Hepatocyte (in vitro differentiated cells): Measurements from ENCODE around the gene SDK1. TPM values are rescaled to one million over a fixed set of nuclear protein-coding genes. Genes with fewer than 3 reads are reported as not detected.

Source experiments
- DNase-seq: peaks from one replicate; pipeline ENCODE4 v3.0.0-alpha.2; 2016; ENCODE audit warnings: low spot score
- H2AFZ ChIP-seq: fragments of 200-600 bp; sonication (generic); 2 replicates; pipeline ENCODE4 v1.6.0; 2016; ENCODE audit warnings: antibody characterized with exemption, mild to moderate bottlenecking
- H3K27ac ChIP-seq: fragments of 200-600 bp; sonication (generic); 2 replicates; pipeline ENCODE4 v1.5.1; 2016; ENCODE audit warnings: mild to moderate bottlenecking
- H3K27me3 ChIP-seq: fragments of 200-600 bp; sonication (generic); 2 replicates; pipeline ENCODE4 v1.6.1; 2016
- H3K36me3 ChIP-seq: fragments of 200-600 bp; sonication (generic); replicated peaks from 2 replicates; pipeline ENCODE4 v1.5.1; 2016; ENCODE audit warnings: low read depth; ENCODE audit not compliant: insufficient read depth
- H3K4me1 ChIP-seq: fragments of 200-600 bp; sonication (generic); 2 replicates; pipeline ENCODE4 v1.5.1; 2016; ENCODE audit warnings: mild to moderate bottlenecking, moderate library complexity; ENCODE audit not compliant: insufficient read depth
- H3K4me2 ChIP-seq: fragments of 200-600 bp; sonication (generic); 2 replicates; pipeline ENCODE4 v1.6.0; 2016
- H3K4me3 ChIP-seq: fragments of 200-600 bp; sonication (generic); 2 replicates; pipeline ENCODE4 v1.5.1; 2016; ENCODE audit warnings: mild to moderate bottlenecking
- H3K79me2 ChIP-seq: fragments of 200-600 bp; sonication (generic); 2 replicates; pipeline ENCODE4 v1.6.0; 2017; ENCODE audit warnings: mild to moderate bottlenecking
- H3K9me2 ChIP-seq: fragments of 200-600 bp; sonication (generic); replicated peaks from 2 replicates; pipeline ENCODE4 v1.6.0; 2017; ENCODE audit warnings: mild to moderate bottlenecking; ENCODE audit not compliant: insufficient read depth
- H3K9me3 ChIP-seq: fragments of 200-600 bp; sonication (generic); 2 replicates; pipeline ENCODE4 v1.5.1; 2016; ENCODE audit warnings: low read depth, mild to moderate bottlenecking
- H4K20me1 ChIP-seq: fragments of 200-600 bp; sonication (generic); 2 replicates; pipeline ENCODE4 v1.6.0; 2016; ENCODE audit warnings: mild to moderate bottlenecking; ENCODE audit not compliant: insufficient read depth, poor library complexity, severe bottlenecking
- EZH2 ChIP-seq: fragments of 200-600 bp; sonication (generic); IDR thresholded peaks from 2 replicates; pipeline ENCODE4 v1.6.1; 2016; ENCODE audit warnings: antibody characterized with exemption, mild to moderate bottlenecking, borderline replicate concordance
- EZH2phosphoT487 ChIP-seq: fragments of 200-600 bp; sonication (generic); IDR thresholded peaks from one replicate; pipeline ENCODE4 v1.6.1; 2018; ENCODE audit warnings: antibody characterized with exemption, mild to moderate bottlenecking, low read depth, moderate library complexity; ENCODE audit not compliant: unreplicated experiment, severe bottlenecking
- WGBS: methylation state at CpG from one replicate; pipeline ENCODE4 v1.1.6; 2016; ENCODE audit warnings: low lambda C conversion rate; ENCODE audit errors: missing lambda C conversion rate; 5-methylcytosine and 5-hydroxymethylcytosine counted together
- polyA plus RNA-seq: library from polyadenylated mRNA; unstranded; fragments of >200 nt; fragmentation: Nextera tagmentation; extraction: Ambion mirVana; gene quantifications from 2 replicates; pipeline ENCODE4 v1.2.1, GENCODE V29; 2016
- total RNA-seq: library from RNA; depleted of rRNA; stranded (reverse); fragments of >200 nt; gene quantifications from 2 replicates; pipeline ENCODE4 v1.2.3, GENCODE V29; 2014
- TF ChIP-seq, protein P1 (sequence below): fragments of 200-600 bp; sonication (generic); IDR thresholded peaks from 2 replicates; pipeline ENCODE4 v1.5.1; 2016; ENCODE audit warnings: antibody characterized with exemption, mild to moderate bottlenecking; ENCODE audit not compliant: poor library complexity

The SDK1 gene
- total and polyA plus RNA-seq, 2 experiments from 2014 or later: 4.3 to 10.0 TPM

DNA sequence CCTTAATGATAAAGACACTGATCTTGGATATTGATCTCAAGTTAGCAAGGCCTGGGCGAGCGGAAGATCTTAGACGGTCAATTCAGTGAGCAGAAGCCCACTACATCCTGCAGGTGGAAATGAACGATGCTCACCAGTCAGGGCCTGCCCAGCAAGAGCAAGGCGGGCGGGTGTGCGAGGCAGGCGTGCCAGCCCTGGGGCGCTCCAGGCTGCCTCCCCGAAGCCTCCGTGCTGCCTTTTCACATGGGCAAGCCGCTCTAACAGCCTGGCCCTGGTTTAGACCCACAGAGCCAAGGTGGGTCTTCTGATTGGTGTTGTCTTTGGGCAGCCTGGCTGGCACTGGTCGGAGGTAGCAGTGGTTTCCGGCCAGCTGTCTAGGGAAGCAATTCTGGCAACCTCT, 906.0 kb downstream of the SDK1 start:
- no peaks in the 10 kb centered on the region for H3K79me2 ChIP-seq
- no peaks in the 10 kb centered on the region for H4K20me1 ChIP-seq
- H3K27me3 ChIP-seq: no peaks in the 10 kb centered on the region
- H3K4me2 ChIP-seq: no peak overlapping the region
- no peaks in the 10 kb centered on the region for H3K9me2 ChIP-seq
- no peak overlapping the region for H3K27ac ChIP-seq
- no peak overlapping the region for H3K4me3 ChIP-seq
- H3K36me3 ChIP-seq: no peaks in the 10 kb centered on the region
- H2AFZ ChIP-seq: no peak overlapping the region
- H3K4me1 ChIP-seq: no peaks in the 10 kb centered on the region
- no peak for TF ChIP-seq EZH2
- TF ChIP-seq EZH2phosphoT487: no peak
- TF ChIP-seq, protein P1, sequence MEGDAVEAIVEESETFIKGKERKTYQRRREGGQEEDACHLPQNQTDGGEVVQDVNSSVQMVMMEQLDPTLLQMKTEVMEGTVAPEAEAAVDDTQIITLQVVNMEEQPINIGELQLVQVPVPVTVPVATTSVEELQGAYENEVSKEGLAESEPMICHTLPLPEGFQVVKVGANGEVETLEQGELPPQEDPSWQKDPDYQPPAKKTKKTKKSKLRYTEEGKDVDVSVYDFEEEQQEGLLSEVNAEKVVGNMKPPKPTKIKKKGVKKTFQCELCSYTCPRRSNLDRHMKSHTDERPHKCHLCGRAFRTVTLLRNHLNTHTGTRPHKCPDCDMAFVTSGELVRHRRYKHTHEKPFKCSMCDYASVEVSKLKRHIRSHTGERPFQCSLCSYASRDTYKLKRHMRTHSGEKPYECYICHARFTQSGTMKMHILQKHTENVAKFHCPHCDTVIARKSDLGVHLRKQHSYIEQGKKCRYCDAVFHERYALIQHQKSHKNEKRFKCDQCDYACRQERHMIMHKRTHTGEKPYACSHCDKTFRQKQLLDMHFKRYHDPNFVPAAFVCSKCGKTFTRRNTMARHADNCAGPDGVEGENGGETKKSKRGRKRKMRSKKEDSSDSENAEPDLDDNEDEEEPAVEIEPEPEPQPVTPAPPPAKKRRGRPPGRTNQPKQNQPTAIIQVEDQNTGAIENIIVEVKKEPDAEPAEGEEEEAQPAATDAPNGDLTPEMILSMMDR: no peak
- 96% methylated on average over 14 of the region's 14 CpGs for WGBS
- no peak for DNase-seq
- no peaks in the 10 kb centered on the region for H3K9me3 ChIP-seq

DNA sequence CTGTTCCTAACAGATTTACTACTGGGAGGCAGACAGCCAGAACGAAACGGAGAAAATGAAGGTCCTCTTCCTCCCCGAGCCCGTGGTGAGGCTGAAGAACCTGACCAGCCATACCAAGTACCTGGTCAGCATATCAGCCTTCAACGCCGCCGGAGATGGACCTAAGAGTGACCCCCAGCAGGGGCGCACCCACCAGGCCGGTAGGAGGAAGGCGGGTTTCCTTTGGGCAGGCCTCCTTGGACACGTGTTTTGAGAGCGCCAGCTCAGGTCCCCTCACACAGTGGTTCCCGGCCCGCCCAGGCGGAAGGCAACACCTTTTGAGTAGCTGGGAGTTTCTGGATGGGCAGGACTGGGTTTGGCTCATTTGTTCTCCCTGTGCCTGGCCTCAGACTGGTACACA, 907.0 kb downstream of the SDK1 start:
- Histone ChIP-seq H3K9me3 (no peaks in the 10 kb centered on the region), H3K36me3 (no peaks in the 10 kb centered on the region), H3K27me3 (no peaks in the 10 kb centered on the region), H3K4me1 (no peaks in the 10 kb centered on the region), H3K4me2 (no peak overlapping the region), H3K4me3 (no peak overlapping the region), H3K27ac (no peak overlapping the region), H4K20me1 (no peaks in the 10 kb centered on the region), H2AFZ (no peak overlapping the region), H3K9me2 (no peaks in the 10 kb centered on the region), H3K79me2 (no peaks in the 10 kb centered on the region)
- no peak for DNase-seq
- WGBS: 97% methylated on average over 15 of the region's 15 CpGs
- TF ChIP-seq, protein P1: no peak
- TF ChIP-seq EZH2 (no peak), EZH2phosphoT487 (no peak)

DNA sequence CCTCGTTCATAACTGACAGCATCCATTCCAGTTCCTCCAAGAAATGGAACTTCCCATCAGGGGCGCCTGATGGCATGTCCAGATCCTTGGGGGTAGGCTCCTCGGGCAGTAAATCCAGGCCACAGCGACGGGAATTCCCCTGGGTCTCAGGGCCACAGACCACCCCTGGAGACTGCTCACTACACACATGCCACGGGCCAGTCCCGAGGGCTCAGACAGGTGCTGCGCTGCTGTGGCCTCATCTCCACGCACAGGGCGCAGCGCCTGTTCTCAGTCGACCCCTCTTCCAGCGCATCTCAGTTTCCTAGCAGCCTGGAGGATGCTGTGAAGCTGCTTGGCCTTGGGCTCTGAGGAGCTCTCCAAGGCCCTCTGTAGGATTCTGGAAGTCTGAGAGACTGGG, 907.5 kb downstream of the SDK1 start:
- Histone ChIP-seq H3K36me3 (no peaks in the 10 kb centered on the region), H3K4me2 (no peak overlapping the region), H4K20me1 (no peaks in the 10 kb centered on the region), H3K27me3 (no peaks in the 10 kb centered on the region), H3K4me3 (no peak overlapping the region), H3K4me1 (no peaks in the 10 kb centered on the region), H3K9me2 (no peaks in the 10 kb centered on the region), H2AFZ (no peak overlapping the region), H3K79me2 (no peaks in the 10 kb centered on the region), H3K27ac (no peak overlapping the region), H3K9me3 (no peaks in the 10 kb centered on the region)
- TF ChIP-seq, protein P1: no peak
- WGBS: 95% methylated on average over 13 of the region's 13 CpGs
- no peak for DNase-seq

DNA sequence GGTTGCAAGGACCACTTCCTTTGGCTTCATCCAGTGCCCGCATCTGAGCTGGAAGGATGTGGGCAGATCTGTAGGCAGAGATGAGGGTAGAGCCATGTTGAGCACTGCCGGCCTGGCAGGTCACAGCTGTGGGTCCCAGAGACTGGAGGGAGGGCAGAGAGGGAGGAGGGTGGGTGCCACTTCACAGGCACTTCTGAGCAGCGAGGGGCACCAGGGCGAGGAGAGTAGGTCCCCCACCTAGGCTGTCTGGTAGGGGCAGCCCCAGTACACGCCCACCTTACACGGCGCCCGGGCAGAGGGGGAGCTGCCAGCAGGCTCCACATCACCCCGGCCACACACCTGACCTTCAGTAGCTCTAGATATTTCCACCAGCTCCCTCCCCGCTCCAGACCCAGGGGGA, 908.1 kb downstream of the SDK1 start:
- Histone ChIP-seq H3K36me3 (no peaks in the 10 kb centered on the region), H4K20me1 (no peaks in the 10 kb centered on the region), H3K4me1 (no peaks in the 10 kb centered on the region), H3K4me3 (no peak overlapping the region), H3K9me3 (no peaks in the 10 kb centered on the region), H2AFZ (no peak overlapping the region), H3K27ac (no peak overlapping the region), H3K27me3 (no peaks in the 10 kb centered on the region), H3K9me2 (no peaks in the 10 kb centered on the region), H3K79me2 (no peaks in the 10 kb centered on the region), H3K4me2 (no peak overlapping the region)
- WGBS: 95% methylated on average over 10 of the region's 10 CpGs
- TF ChIP-seq, protein P1: no peak
- TF ChIP-seq EZH2: no peak
- TF ChIP-seq EZH2phosphoT487: no peak
- no peak for DNase-seq
